ENCODE results near the gene ARMCX6. TPM values are rescaled to one million over a fixed set of nuclear protein-coding genes. Genes with fewer than 3 reads are reported as not detected.
A peak's percentile ranks its signal among the peaks of the same experiment; 100 is the strongest.

The ARMCX6 gene
- total RNA-seq (10 to 100 TPM; 17.9 to 58.7 (median 33.2) TPM), polyA plus RNA-seq (10 to 100 TPM; 17.5 to 32.1 TPM)
- long read RNA-seq, donor 1, transcript ARMCX6-206 (4 exons, 846 nt) = minor isoform, 5 of 16 reads
- long read RNA-seq, donor 1, transcript ARMCX6-201 (3 exons, 1,846 nt) = major isoform, 6 of 16 reads
- long read RNA-seq, donor 1, partial matches to known transcripts = 0 of 16 reads
- long read RNA-seq, donor 1, other reads (novel, unspliced or antisense) = 5 of 16 reads
- long read RNA-seq, donor 2, transcript ARMCX6-201 (3 exons, 1,846 nt) = major isoform, 27 of 36 reads
- long read RNA-seq, donor 2, partial matches to known transcripts = 0 of 36 reads
- long read RNA-seq, donor 2, other reads (novel, unspliced or antisense) = 3 of 36 reads
- long read RNA-seq, donor 3, transcript ARMCX6-201 (3 exons, 1,846 nt) = major isoform, 10 of 15 reads
- long read RNA-seq, donor 3, partial matches to known transcripts = 1 of 15 reads
- long read RNA-seq, donor 3, other reads (novel, unspliced or antisense) = 2 of 15 reads

- H3K36me3 ChIP-seq = no peaks in the 10 kb centered on the region
- peak; percentile 86 to 96 (median 92) for ATAC-seq
- TF ChIP-seq CTCF (IDR thresholded peaks at IDR 0.05) = peak in 11 of 12 donors; percentile 22 to 65 (median 42)
- peak in 1 of 2 donors; percentile 17 for TF ChIP-seq POLR2A (IDR thresholded peaks at IDR 0.05)
- DNase-seq = peak; percentile 79 to 87 (median 83)
- H3K27ac ChIP-seq = peak within 1 kb of the TSS in 11 of 12 donors; percentile 54 to 89 (median 79)
- 0 to 42% (median 14%) methylated on average over 38 to 39 of the region's 39 CpGs for WGBS, 4 donors
- no peaks in the 10 kb centered on the region for H3K9me3 ChIP-seq
- peak within 1 kb of the TSS; percentile 38 to 85 (median 70) for H3K4me3 ChIP-seq
- intact Hi-C loops (cut with DNase I) = loop anchor here in 5 of 10 donors (5.0 to 10.0 kb wide), 5 partner anchors 140 to 307 kb away; no protein-coding TSS in a partner anchor
- H3K27me3 ChIP-seq = no peaks in the 10 kb centered on the region
- peaks cover 0 to 10% (median 2%) of the 10 kb centered on the region in 12 donors for H3K4me1 ChIP-seq
These were observed at the start of gene ARMCX6 for GRCh38 chrX:101617211-101618191. ARMCX6 (minus strand) TSS chrX:101618000; CDS start chrX:101616620, 1,380 bp downstream.

GRCh38 chrX:101659601-101660063 lies 41.8 kb upstream of the ARMCX6 start, which contains the start of gene ARMCX2:
ARMCX2 (minus strand) TSS chrX:101659850; CDS start chrX:101657588, 2,262 bp downstream.
- DNase-seq (peak; percentile 52 to 67 (median 59)), ATAC-seq (peak; percentile 66 to 87 (median 82))
- peak within 1 kb of the TSS; percentile 6 to 75 (median 64) for H3K27ac ChIP-seq
- no peaks in the 10 kb centered on the region for H3K9me3 ChIP-seq
- intact Hi-C loops (cut with DNase I) = no loop called here
- peak in 1 of 2 donors; percentile 44 for TF ChIP-seq POLR2A (IDR thresholded peaks at IDR 0.05)
- TF ChIP-seq CTCF (IDR thresholded peaks at IDR 0.05) = no peak
- H3K4me3 ChIP-seq = peak within 1 kb of the TSS; percentile 32 to 83 (median 62)
- H3K36me3 ChIP-seq = peaks cover 0 to 13% (median 2%) of the 10 kb centered on the region in 9 donors
- H3K27me3 ChIP-seq = peaks cover 0 to 24% (median 0%) of the 10 kb centered on the region in 9 donors
- peaks cover 0 to 7% (median 0%) of the 10 kb centered on the region in 12 donors for H3K4me1 ChIP-seq
- WGBS, 4 donors = 1 to 33% (median 16%) methylated on average over 22 of the region's 22 CpGs

GRCh38 chrX:101658661-101659491 lies 41.1 kb upstream of the ARMCX6 start:
- Histone ChIP-seq H3K4me3 (peak overlapping the region; percentile 32 to 83 (median 62)), H3K4me1 (peaks cover 0 to 7% (median 0%) of the 10 kb centered on the region in 12 donors), H3K27me3 (peaks cover 0 to 17% (median 0%) of the 10 kb centered on the region in 9 donors), H3K27ac (peak overlapping the region in 11 of 12 donors; percentile 6 to 75 (median 66)), H3K36me3 (peaks cover 0 to 13% (median 2%) of the 10 kb centered on the region in 9 donors), H3K9me3 (no peaks in the 10 kb centered on the region)
- TF ChIP-seq POLR2A (IDR thresholded peaks at IDR 0.05) = no peak
- no peak for TF ChIP-seq CTCF (IDR thresholded peaks at IDR 0.05)
- peak; percentile 73 to 78 (median 76) for DNase-seq
- ATAC-seq = peak; percentile 88 to 94 (median 91)
- 1 to 29% (median 14%) methylated on average over 33 to 38 of the region's 38 CpGs for WGBS, 4 donors
- intact Hi-C loops (cut with DNase I) = no loop called here

Measured in heart left ventricle (tissue), 16 donors.